OCI-LY1 (cell line): ENCODE measurements around the gene MAST4.

Experiments
- H2AFZ ChIP-seq: fragments of 200-600 bp; sonication (generic), shearing (Covaris generic); 2 replicates; pipeline ENCODE4 v1.6.0; 2014; ENCODE audit warnings: antibody characterized with exemption, mild to moderate bottlenecking, low read length
- H3F3A ChIP-seq: fragments of 200-600 bp; sonication (generic), shearing (Covaris generic); 2 replicates; pipeline ENCODE4 v1.6.0; 2014; ENCODE audit warnings: mild to moderate bottlenecking, antibody characterized with exemption, low read length, moderate library complexity; ENCODE audit not compliant: insufficient read depth
- H3K27ac ChIP-seq: fragments of 200-600 bp; sonication (generic); 2 replicates; pipeline ENCODE4 v1.5.1; 2014; ENCODE audit warnings: low read length, mixed run types, mild to moderate bottlenecking, low read depth; ENCODE audit not compliant: poor library complexity, severe bottlenecking
- H3K27me3 ChIP-seq: fragments of 200-600 bp; sonication (generic); 2 replicates; pipeline ENCODE4 v1.6.0; 2014; ENCODE audit warnings: antibody characterized with exemption, mild to moderate bottlenecking, low read length, moderate library complexity; ENCODE audit not compliant: insufficient read depth
- H3K36me3 ChIP-seq: fragments of 200-600 bp; sonication (generic); 2 replicates; pipeline ENCODE4 v1.6.1; 2014; ENCODE audit warnings: mild to moderate bottlenecking, antibody characterized with exemption, low read length, moderate library complexity, mixed read lengths; ENCODE audit not compliant: insufficient read depth
- H3K4me1 ChIP-seq: fragments of 200-600 bp; sonication (generic); 2 replicates; pipeline ENCODE4 v1.5.1; 2014; ENCODE audit warnings: mild to moderate bottlenecking, low read length, moderate library complexity; ENCODE audit not compliant: insufficient read depth, severe bottlenecking
- H3K4me2 ChIP-seq: fragments of 200-600 bp; sonication (generic), shearing (Covaris generic); 2 replicates; pipeline ENCODE4 v1.6.1; 2014; ENCODE audit warnings: low read length
- H3K4me3 ChIP-seq: fragments of 200-600 bp; sonication (generic); 2 replicates; pipeline ENCODE4 v1.5.1; 2014; ENCODE audit warnings: low read length, low read depth, mild to moderate bottlenecking, mixed read lengths; ENCODE audit not compliant: poor library complexity, severe bottlenecking
- H3K79me2 ChIP-seq: fragments of 200-600 bp; shearing (Covaris generic); 2 replicates; pipeline ENCODE4 v1.6.1; 2016; ENCODE audit warnings: mixed run types, low read length, mixed read lengths; ENCODE audit not compliant: insufficient read depth
- H3K9ac ChIP-seq: fragments of 200-600 bp; sonication (generic), shearing (Covaris generic); 2 replicates; pipeline ENCODE4 v1.6.1; 2014; ENCODE audit warnings: mild to moderate bottlenecking, low read length, mixed read lengths
- H3K9me2 ChIP-seq: fragments of 200-600 bp; sonication (generic), shearing (Covaris generic); 2 replicates; pipeline ENCODE4 v1.6.1; 2014; ENCODE audit warnings: low read depth, mild to moderate bottlenecking, low read length, mixed read lengths
- H3K9me3 ChIP-seq: fragments of 200-600 bp; shearing (Covaris generic); 2 replicates; pipeline ENCODE4 v1.6.1; 2014; ENCODE audit warnings: low read length, mixed read lengths
- H4K20me1 ChIP-seq: fragments of 200-600 bp; sonication (generic), shearing (Covaris generic); 2 replicates; pipeline ENCODE4 v1.6.0; 2016; ENCODE audit warnings: mild to moderate bottlenecking, low read length; ENCODE audit not compliant: insufficient read depth
- EZH2 ChIP-seq: fragments of 200-600 bp; sonication (generic), shearing (Covaris generic); IDR thresholded peaks from 2 replicates; pipeline ENCODE4 v1.8.0; 2017; ENCODE audit warnings: borderline replicate concordance, mixed run types, mild to moderate bottlenecking, antibody characterized with exemption, low read length, moderate library complexity, mixed read lengths
- TF ChIP-seq, protein P1 (sequence below): fragments of 200-600 bp; sonication (generic), shearing (Covaris generic); IDR thresholded peaks from 2 replicates; pipeline ENCODE4 v1.5.1; 2017; ENCODE audit warnings: mild to moderate bottlenecking, antibody characterized with exemption, low read length, moderate library complexity, mixed read lengths

Gene MAST4

DNA sequence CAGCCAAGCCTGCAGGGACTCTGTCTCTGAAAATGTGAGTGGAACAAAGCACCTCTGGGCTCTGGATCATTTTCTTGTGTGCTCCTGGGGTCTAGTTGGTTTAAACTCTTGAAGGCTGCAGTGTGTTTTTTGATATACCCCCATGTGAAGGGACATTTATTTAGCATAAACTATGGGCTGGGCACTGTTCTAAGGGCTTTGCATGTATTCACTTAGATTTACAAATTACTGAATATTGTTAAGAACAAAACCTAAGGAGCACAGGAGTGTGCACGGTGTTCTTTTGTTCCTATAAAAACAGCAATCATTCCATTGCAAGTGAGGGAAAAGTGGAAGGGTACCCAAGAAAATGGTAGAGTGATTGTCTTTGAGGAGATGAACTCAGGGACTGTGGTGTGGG is 620.4 kb downstream of the MAST4 start:
- Histone ChIP-seq H3K4me3 (peak overlapping the region; percentile 29), H3K9me2 (no peaks in the 10 kb centered on the region), H3K36me3 (no peaks in the 10 kb centered on the region), H3K79me2 (no peaks in the 10 kb centered on the region), H3K27me3 (no peaks in the 10 kb centered on the region), H3K9me3 (no peaks in the 10 kb centered on the region), H3F3A (no peaks in the 10 kb centered on the region), H4K20me1 (no peaks in the 10 kb centered on the region), H2AFZ (peak overlapping the region; percentile 0; the same call in 1 of the 2 replicates), H3K27ac (peak overlapping the region; percentile 97), H3K4me2 (peak overlapping the region; percentile 62), H3K4me1 (peaks cover 40% of the 10 kb centered on the region), H3K9ac (peak overlapping the region; percentile 50; the same call in 1 of the 2 replicates)
- TF ChIP-seq EZH2, result no peak
- TF ChIP-seq, protein P1, sequence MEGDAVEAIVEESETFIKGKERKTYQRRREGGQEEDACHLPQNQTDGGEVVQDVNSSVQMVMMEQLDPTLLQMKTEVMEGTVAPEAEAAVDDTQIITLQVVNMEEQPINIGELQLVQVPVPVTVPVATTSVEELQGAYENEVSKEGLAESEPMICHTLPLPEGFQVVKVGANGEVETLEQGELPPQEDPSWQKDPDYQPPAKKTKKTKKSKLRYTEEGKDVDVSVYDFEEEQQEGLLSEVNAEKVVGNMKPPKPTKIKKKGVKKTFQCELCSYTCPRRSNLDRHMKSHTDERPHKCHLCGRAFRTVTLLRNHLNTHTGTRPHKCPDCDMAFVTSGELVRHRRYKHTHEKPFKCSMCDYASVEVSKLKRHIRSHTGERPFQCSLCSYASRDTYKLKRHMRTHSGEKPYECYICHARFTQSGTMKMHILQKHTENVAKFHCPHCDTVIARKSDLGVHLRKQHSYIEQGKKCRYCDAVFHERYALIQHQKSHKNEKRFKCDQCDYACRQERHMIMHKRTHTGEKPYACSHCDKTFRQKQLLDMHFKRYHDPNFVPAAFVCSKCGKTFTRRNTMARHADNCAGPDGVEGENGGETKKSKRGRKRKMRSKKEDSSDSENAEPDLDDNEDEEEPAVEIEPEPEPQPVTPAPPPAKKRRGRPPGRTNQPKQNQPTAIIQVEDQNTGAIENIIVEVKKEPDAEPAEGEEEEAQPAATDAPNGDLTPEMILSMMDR, result no peak
